GM15510 (cell line): Measurements from ENCODE around the gene APC.

ENCODE experiments used
- POLR2A ChIP-seq: IDR thresholded peaks from 3 replicates; pipeline ENCODE4 v1.6.1; 2011; ENCODE audit warnings: borderline replicate concordance; ENCODE audit not compliant: insufficient read length; ENCODE audit errors: extremely low read depth

The APC gene

GRCh38 chr5:112892776-112893175 lies 155.1 kb downstream of the APC start:
- no peak for TF ChIP-seq POLR2A

- no peak for TF ChIP-seq POLR2A
Observed at GRCh38 chr5:112895682-112896081, 158.0 kb downstream of the APC start.
